ENCODE measurements around the gene BFSP1.
A peak's percentile ranks its signal among the peaks of the same experiment; 100 is the strongest.

Gene BFSP1

GRCh38 chr20:17538517-17539170 lies 7.5 kb upstream of the BFSP1 start:
- no CpG with 5 or more reads among the region's 7 CpGs for WGBS (ENCODE audit: extremely low coverage, insufficient coverage, insufficient read length)
- Histone ChIP-seq H3K4ac (ENCODE audit: low read depth, low read length) (no peak overlapping the region), H2BK12ac (ENCODE audit: low read length) (no peak overlapping the region), H4K8ac (ENCODE audit: low read depth, low read length) (no peak overlapping the region), H2AFZ (ENCODE audit: insufficient read depth, low read length, poor library complexity) (no peak overlapping the region), H3K4me3 (ENCODE audit: low read depth, low read length) (no peak overlapping the region), H4K12ac (ENCODE audit: low read depth, low read length) (no peak overlapping the region), H3K27me3 (ENCODE audit: insufficient read depth, low read length) (no peaks in the 10 kb centered on the region), H3K23ac (ENCODE audit: low read length) (no peak overlapping the region), H3K79me1 (ENCODE audit: low read length) (peaks cover 2% of the 10 kb centered on the region), H3K14ac (ENCODE audit: low read length) (no peak overlapping the region), H3K4me2 (ENCODE audit: low read length) (no peak overlapping the region), H3K9me3 (ENCODE audit: insufficient read depth, low read depth, low read length) (no peaks in the 10 kb centered on the region), H2BK120ac (ENCODE audit: insufficient read depth, low read length, poor library complexity) (no peak overlapping the region), H2BK5ac (ENCODE audit: low read depth, low read length, poor library complexity) (no peak overlapping the region), H3K4me1 (ENCODE audit: control insufficient read depth in 1 of 2, insufficient read depth in 2 of 2, low read length in 2 of 2) (peaks cover 0 to 3% of the 10 kb centered on the region in 2 experiments), H3K79me2 (ENCODE audit: control insufficient read depth, insufficient read depth, low read length, poor library complexity) (no peaks in the 10 kb centered on the region), H2AK5ac (ENCODE audit: low read length) (no peak overlapping the region), H4K91ac (ENCODE audit: low read depth, low read length) (no peak overlapping the region), H3K9ac (ENCODE audit: low read length) (no peak overlapping the region), H3K36me3 (ENCODE audit: control insufficient read depth in 1 of 2, insufficient read depth in 2 of 2, low read length in 2 of 2) (no peaks in the 10 kb centered on the region), H3K18ac (ENCODE audit: low read length) (no peak overlapping the region), H3K27ac (ENCODE audit: low read depth, low read length) (no peak overlapping the region)
- peak; percentile 73 to 89 for DNase-seq

GRCh38 chr20:17537959-17538358 lies 6.8 kb upstream of the BFSP1 start:
- WGBS (ENCODE audit: extremely low coverage, insufficient coverage, insufficient read length), result no CpG with 5 or more reads among the region's 3 CpGs

GRCh38 chr20:17536944-17537444 lies 5.8 kb upstream of the BFSP1 start:
- peak overlapping the region; percentile 55 for H4K12ac ChIP-seq (ENCODE audit: low read depth, low read length)
- H3K36me3 ChIP-seq (ENCODE audit: control insufficient read depth in 1 of 2, insufficient read depth in 2 of 2, low read length in 2 of 2), result no peaks in the 10 kb centered on the region
- H3K27me3 ChIP-seq (ENCODE audit: insufficient read depth, low read length), result no peaks in the 10 kb centered on the region
- no CpG with 5 or more reads among the region's 6 CpGs for WGBS (ENCODE audit: extremely low coverage, insufficient coverage, insufficient read length)
- peak overlapping the region; percentile 88 for H2AK5ac ChIP-seq (ENCODE audit: low read length)
- H3K4ac ChIP-seq (ENCODE audit: low read depth, low read length), result peak overlapping the region; percentile 89
- no peak overlapping the region for H3K23ac ChIP-seq (ENCODE audit: low read length)
- peak overlapping the region; percentile 48 for H4K8ac ChIP-seq (ENCODE audit: low read depth, low read length)
- H3K27ac ChIP-seq (ENCODE audit: low read depth, low read length), result no peak overlapping the region
- H2BK120ac ChIP-seq (ENCODE audit: insufficient read depth, low read length, poor library complexity), result peak overlapping the region; percentile 79
- no peak overlapping the region for H3K4me3 ChIP-seq (ENCODE audit: low read depth, low read length)
- H3K79me1 ChIP-seq (ENCODE audit: low read length), result peaks cover 2% of the 10 kb centered on the region
- H3K79me2 ChIP-seq (ENCODE audit: control insufficient read depth, insufficient read depth, low read length, poor library complexity), result no peaks in the 10 kb centered on the region
- H3K9ac ChIP-seq (ENCODE audit: low read length), result no peak overlapping the region
- H3K18ac ChIP-seq (ENCODE audit: low read length), result peak overlapping the region; percentile 72
- H2BK12ac ChIP-seq (ENCODE audit: low read length), result peak overlapping the region; percentile 96
- no peak overlapping the region for H3K4me2 ChIP-seq (ENCODE audit: low read length)
- H3K9me3 ChIP-seq (ENCODE audit: insufficient read depth, low read depth, low read length), result no peaks in the 10 kb centered on the region
- peak overlapping the region; percentile 87 for H3K14ac ChIP-seq (ENCODE audit: low read length)
- peak overlapping the region; percentile 59 for H2BK5ac ChIP-seq (ENCODE audit: low read depth, low read length, poor library complexity)
- peak; percentile 75 to 88 for DNase-seq
- H2AFZ ChIP-seq (ENCODE audit: insufficient read depth, low read length, poor library complexity), result peak overlapping the region; percentile 87
- H4K91ac ChIP-seq (ENCODE audit: low read depth, low read length), result peak overlapping the region; percentile 54
- peaks cover 0 to 3% of the 10 kb centered on the region in 2 experiments for H3K4me1 ChIP-seq (ENCODE audit: control insufficient read depth in 1 of 2, insufficient read depth in 2 of 2, low read length in 2 of 2)

More at GRCh38 chr20:17537959-17538358, 6.8 kb upstream of the BFSP1 start:
- Histone ChIP-seq H3K9me3 (ENCODE audit: insufficient read depth, low read depth, low read length) (no peaks in the 10 kb centered on the region), H3K79me1 (ENCODE audit: low read length) (peaks cover 2% of the 10 kb centered on the region), H3K4me2 (ENCODE audit: low read length) (no peak overlapping the region), H3K14ac (ENCODE audit: low read length) (no peak overlapping the region), H3K4me3 (ENCODE audit: low read depth, low read length) (no peak overlapping the region), H3K36me3 (ENCODE audit: control insufficient read depth in 1 of 2, insufficient read depth in 2 of 2, low read length in 2 of 2) (no peaks in the 10 kb centered on the region), H3K27me3 (ENCODE audit: insufficient read depth, low read length) (no peaks in the 10 kb centered on the region), H2BK5ac (ENCODE audit: low read depth, low read length, poor library complexity) (no peak overlapping the region), H4K8ac (ENCODE audit: low read depth, low read length) (no peak overlapping the region), H3K9ac (ENCODE audit: low read length) (no peak overlapping the region), H3K18ac (ENCODE audit: low read length) (no peak overlapping the region), H3K27ac (ENCODE audit: low read depth, low read length) (no peak overlapping the region), H2BK120ac (ENCODE audit: insufficient read depth, low read length, poor library complexity) (no peak overlapping the region), H2BK12ac (ENCODE audit: low read length) (peak overlapping the region; percentile 41), H4K12ac (ENCODE audit: low read depth, low read length) (no peak overlapping the region), H3K23ac (ENCODE audit: low read length) (no peak overlapping the region), H3K4ac (ENCODE audit: low read depth, low read length) (no peak overlapping the region), H2AFZ (ENCODE audit: insufficient read depth, low read length, poor library complexity) (no peak overlapping the region), H3K79me2 (ENCODE audit: control insufficient read depth, insufficient read depth, low read length, poor library complexity) (no peaks in the 10 kb centered on the region), H2AK5ac (ENCODE audit: low read length) (no peak overlapping the region), H4K91ac (ENCODE audit: low read depth, low read length) (no peak overlapping the region), H3K4me1 (ENCODE audit: control insufficient read depth in 1 of 2, insufficient read depth in 2 of 2, low read length in 2 of 2) (peaks cover 0 to 3% of the 10 kb centered on the region in 2 experiments)
- DNase-seq, result no peak

- Histone ChIP-seq H2BK12ac (ENCODE audit: low read length) (no peak overlapping the region), H3K18ac (ENCODE audit: low read length) (no peak overlapping the region), H4K12ac (ENCODE audit: low read depth, low read length) (no peak overlapping the region), H2AK5ac (ENCODE audit: low read length) (no peak overlapping the region), H2AFZ (ENCODE audit: insufficient read depth, low read length, poor library complexity) (no peak overlapping the region), H3K4ac (ENCODE audit: low read depth, low read length) (no peak overlapping the region), H3K36me3 (ENCODE audit: control insufficient read depth in 1 of 2, insufficient read depth in 2 of 2, low read length in 2 of 2) (no peaks in the 10 kb centered on the region), H2BK5ac (ENCODE audit: low read depth, low read length, poor library complexity) (no peak overlapping the region), H4K8ac (ENCODE audit: low read depth, low read length) (no peak overlapping the region), H3K14ac (ENCODE audit: low read length) (no peak overlapping the region), H3K23ac (ENCODE audit: low read length) (no peak overlapping the region), H3K27me3 (ENCODE audit: insufficient read depth, low read length) (no peaks in the 10 kb centered on the region), H3K9me3 (ENCODE audit: insufficient read depth, low read depth, low read length) (no peaks in the 10 kb centered on the region), H3K4me2 (ENCODE audit: low read length) (no peak overlapping the region), H3K4me1 (ENCODE audit: control insufficient read depth in 1 of 2, insufficient read depth in 2 of 2, low read length in 2 of 2) (peaks cover 0 to 3% of the 10 kb centered on the region in 2 experiments), H3K4me3 (ENCODE audit: low read depth, low read length) (no peak overlapping the region), H3K79me2 (ENCODE audit: control insufficient read depth, insufficient read depth, low read length, poor library complexity) (no peaks in the 10 kb centered on the region), H3K79me1 (ENCODE audit: low read length) (peaks cover 8% of the 10 kb centered on the region), H2BK120ac (ENCODE audit: insufficient read depth, low read length, poor library complexity) (no peak overlapping the region), H3K9ac (ENCODE audit: low read length) (no peak overlapping the region), H3K27ac (ENCODE audit: low read depth, low read length) (no peak overlapping the region), H4K91ac (ENCODE audit: low read depth, low read length) (no peak overlapping the region)
- no peak for DNase-seq
- WGBS (ENCODE audit: extremely low coverage, insufficient coverage, insufficient read length), result no CpG with 5 or more reads among the region's 3 CpGs
Observed at GRCh38 chr20:17534077-17534476, 2.9 kb upstream of the BFSP1 start.
